GM18909 (cell line): ENCODE data around the gene DCAF10.
"Not testable (repeated sequence)": the region's sequence is repeated elsewhere in the genome, so short reads cannot be mapped to it uniquely, and the experiment has no call there.

Experiments used
- ATAC-seq: cut with Tn5 transposase; IDR thresholded peaks from one replicate; pipeline ENCODE4 v1.9.1; 2021; ENCODE audit warnings: mild to moderate bottlenecking; ENCODE audit not compliant: unreplicated experiment, poor library complexity

Gene DCAF10

DNA sequence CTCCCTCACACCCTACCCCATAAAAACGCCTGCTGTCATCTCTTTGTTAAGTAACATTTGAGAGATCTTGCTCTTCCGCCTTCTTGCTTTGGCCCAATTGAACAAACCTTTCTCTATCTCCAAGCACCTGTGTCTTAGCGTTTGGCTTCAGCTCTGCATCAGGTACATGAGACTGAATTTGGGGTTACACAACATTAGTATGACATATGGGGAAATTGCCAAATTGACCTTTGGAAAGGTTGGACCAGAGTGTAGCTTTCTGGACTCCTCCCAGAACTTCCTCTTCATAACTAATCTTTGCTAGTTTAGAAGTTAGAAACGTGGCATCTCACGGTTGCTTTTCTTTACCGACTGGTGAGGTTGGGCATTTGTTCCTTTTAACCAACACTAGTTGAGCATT lies 12.3 kb upstream of the DCAF10 start:
- ATAC-seq: no peak

- no peak for ATAC-seq
Measured at GRCh38 chr9:37790096-37790495, 10.5 kb upstream of the DCAF10 start.

GRCh38 chr9:37792122-37792521 lies 8.5 kb upstream of the DCAF10 start:
- ATAC-seq: no peak

DNA sequence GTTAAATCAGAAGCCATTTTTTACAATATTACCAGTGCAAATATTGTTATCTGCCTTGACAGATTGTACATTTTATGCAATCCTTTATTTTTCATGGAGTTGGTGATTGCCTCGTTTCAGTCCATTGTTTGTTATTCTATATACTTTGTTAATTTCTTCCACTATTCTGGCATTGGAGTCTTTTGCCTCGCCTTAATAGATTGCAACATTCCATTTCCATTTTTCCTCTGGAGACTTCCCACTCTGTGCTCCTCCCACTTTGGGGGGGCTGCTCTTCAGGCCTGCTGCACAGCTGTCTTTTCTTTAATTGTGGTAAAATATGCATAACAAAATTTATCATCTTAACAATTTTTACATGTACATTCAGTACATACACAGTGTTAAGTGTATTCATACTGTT lies 4.4 kb upstream of the DCAF10 start:
- no peak for ATAC-seq

- no peak for ATAC-seq
Measured at GRCh38 chr9:37798677-37799076, 1.9 kb upstream of the DCAF10 start.

DNA sequence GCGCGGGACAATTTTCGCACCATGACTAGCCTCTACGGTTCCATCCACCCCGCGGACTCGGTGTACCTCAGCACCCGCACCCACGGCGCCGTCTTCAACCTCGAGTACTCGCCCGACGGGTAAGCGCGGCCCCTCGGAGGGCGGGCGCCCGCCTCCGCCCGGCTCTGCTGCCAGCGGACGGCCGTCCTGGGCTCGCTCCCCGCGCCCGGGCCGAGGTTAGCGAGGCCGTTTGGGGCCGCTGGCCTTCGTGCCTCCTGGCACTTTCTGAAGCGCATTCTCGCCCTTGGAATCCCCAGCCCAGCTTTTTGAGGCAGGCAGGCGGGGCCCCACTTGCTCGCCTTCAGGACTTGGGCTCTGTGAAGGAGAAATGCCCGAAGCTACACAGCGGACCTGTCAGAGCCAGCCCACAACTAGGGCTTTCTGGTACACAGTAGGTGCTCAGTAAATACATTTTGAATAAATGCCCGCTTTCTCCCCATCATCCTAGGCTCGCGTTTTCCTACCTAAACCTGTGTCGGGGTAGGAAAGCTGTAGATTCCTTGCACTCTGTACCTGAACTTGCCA lies 772 bp downstream of the DCAF10 start:
- peak; percentile 53 for ATAC-seq

DNA sequence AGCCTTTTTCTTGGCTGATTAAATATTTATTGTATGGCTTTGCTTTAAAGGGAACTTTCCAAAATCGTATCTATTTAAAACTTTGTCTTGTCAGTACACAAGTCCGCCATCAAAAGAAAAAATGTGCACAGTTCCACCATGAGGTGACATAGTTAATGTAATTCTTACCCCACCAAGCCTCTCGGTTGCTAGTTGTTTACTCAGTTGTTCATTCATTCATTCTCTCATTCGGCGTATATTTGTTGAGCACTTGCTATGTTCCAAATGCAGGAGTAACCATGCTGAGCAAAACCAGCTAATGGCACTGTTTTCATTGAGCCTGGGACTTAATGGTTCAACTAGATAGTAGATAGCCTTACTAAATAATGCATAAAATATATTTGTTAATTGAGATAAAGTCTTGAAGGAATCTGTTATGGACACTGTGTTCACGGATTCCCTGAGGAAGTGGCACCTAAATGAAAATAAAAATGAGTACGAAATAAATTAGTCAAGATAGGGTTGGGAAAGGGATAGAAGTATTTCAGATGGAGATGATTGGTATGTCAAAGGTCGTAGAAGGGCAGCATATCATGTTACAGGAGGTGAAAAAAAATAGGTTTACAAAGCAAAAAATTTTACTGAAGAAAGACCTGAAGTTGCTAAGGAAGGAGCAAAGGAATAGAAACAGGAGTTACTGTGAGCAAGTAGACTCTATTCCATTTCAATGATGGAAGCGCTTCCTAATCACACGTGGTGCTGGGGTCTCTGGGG lies 1.5 kb downstream of the DCAF10 start:
- no peak for ATAC-seq

DNA sequence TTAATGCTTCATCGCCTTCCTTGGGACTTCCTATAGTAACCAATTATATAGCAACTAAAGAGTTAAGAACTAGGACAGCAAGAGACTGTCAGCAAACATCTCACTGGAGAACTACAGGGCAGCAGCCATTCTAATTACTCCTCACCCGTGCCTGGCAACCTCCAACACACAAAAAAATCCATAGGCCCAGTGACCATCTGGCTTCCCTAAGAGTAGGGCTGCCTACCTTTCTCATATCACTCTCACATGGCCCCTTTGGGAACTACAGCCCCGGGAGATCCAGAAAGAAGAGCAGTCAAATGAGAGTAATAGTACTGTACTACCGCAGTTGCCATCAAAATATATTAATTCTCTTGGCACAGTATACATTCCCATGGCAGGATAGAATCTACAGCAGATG lies 5.7 kb downstream of the DCAF10 start:
- ATAC-seq: no peak

- not testable (repeated sequence) for ATAC-seq
Measured at GRCh38 chr9:37809676-37810075, 9.1 kb downstream of the DCAF10 start.

DNA sequence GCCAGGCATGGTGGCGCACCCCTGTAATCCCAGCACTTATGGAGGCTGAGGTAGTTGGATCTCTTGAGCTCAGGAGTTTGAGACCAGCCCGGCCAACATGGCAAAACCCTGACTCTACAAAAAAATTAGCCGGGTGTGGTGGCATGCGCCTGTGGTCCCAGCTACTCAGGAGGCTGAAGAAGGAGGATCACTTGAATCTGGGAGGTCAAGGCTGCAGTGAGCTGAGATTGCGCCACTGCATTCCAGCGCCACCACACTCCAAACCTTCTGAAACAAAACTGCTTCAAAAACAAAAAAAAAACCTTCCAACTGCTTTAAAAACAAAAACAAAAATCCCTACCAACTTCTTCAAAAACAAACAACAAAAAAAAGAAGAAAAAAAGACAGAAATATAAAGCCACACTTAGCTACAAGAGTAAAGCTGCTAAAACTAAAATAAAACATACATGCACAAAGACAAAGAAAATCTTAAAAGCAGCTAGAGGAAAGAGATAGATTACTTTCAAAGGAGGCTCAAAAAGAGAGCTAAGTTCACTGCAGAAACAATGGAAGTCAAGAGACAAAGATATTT lies 11.4 kb downstream of the DCAF10 start:
- ATAC-seq: no peak

DNA sequence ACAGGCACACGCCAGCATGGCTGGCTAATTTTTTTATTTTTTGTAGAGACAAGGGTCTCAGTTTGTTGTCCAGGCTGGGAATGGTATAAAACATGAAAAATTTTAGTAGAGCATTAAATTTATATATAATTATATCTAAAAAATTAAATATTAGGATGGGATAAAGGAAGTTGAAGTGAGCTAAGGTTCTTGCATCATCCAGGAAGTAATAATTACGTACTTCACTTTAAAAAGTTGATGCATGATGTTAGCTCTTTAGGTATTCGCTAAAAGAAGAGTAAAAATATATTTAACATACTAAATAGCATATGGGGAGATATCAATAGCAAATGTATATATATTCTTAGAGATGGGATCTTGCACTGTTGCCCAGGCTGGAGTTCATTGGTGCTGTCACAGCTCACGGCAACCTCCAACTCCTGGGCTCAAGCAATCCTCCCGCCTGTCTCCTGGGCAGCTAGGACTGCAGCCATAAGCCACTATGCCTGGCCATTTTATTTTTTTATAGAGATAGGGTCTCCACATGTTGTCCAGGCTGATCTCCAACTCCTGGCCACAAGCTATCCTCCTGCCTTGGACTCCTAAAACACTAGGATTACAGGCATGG lies 12.3 kb downstream of the DCAF10 start:
- no peak for ATAC-seq

GRCh38 chr9:37818849-37819248 lies 18.3 kb downstream of the DCAF10 start:
- no peak for ATAC-seq

GRCh38 chr9:37820142-37820541 lies 19.5 kb downstream of the DCAF10 start:
- ATAC-seq: no peak

GRCh38 chr9:37825174-37825573 lies 24.6 kb downstream of the DCAF10 start:
- ATAC-seq: not testable (repeated sequence)

DNA sequence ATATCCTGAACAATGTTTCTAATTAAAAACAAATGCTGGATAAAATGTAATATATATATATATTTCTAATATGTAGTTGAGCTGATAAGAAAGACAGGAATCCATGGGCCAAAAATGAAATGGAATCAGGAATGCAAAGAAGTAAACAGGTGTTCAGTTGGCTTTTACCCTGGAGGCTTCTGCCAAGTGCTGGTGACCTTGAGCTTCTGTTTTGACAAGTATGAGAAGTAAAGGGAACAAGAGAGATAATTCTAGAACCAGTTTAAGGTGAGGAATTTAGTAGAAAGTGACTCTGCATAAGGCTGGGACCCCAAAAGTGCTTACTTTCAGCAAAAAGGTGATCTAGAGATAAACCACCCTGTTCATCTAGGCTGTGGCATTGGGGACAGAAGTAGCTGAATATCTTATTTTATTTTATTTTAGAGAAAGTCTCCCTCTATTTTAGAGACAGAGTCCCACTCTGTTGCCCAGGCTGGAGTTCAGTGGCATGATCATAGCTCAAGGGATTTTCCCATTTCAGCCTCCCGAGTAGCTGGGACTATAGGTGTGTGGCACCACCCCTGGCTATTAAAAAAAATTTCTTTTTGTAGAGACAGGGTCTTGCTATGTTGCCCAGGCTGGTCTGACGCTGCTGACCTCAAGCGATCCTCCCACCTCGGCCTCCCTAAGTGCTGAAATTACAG lies 27.0 kb downstream of the DCAF10 start:
- ATAC-seq: no peak

DNA sequence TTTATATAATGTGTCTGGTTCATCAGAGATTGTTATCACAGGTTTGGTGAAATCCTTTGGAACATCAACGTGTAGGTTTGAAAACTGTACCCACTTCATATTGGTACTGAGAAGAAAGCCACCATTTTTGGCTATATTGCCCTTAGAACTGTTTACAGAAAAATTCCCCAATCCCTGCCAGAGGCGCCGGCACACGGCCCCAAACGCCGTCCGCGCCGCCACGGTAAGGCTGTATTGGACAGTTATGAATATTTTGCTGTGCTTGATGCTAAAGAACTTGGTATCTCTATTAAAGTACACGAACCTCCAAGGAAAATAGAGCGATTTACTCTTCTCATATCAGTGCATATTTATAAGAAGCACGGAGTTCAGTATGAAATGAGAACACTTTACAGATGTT lies 35.2 kb downstream of the DCAF10 start:
- no peak for ATAC-seq

DNA sequence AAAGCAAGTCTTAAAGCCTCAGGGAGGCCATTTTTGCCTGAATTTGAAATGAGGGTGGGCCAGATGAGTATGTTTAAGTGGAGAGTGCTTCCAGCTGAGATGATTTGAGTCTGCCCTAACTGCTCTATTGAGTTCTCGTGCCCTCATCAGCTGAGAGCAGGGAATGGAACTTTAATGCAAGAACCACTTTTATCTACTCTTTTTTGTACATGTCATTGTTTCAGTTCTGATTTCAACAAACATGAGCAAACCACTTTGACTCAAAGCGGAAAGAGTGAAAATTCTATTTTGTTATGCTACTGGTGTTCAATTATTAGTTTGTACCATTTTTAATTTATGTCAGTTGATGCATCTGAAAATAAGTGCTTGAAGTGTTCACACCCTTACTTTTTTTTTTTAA lies 35.8 kb downstream of the DCAF10 start:
- ATAC-seq: peak; percentile 68

GRCh38 chr9:37839496-37840461 lies 39.2 kb downstream of the DCAF10 start:
- ATAC-seq: no peak

- ATAC-seq: no peak
Measured at GRCh38 chr9:37840560-37841194, 40.1 kb downstream of the DCAF10 start.
